HAP-1 (cell line): ENCODE results near the gene LEF1.

Experiments
- DNase-seq, 2 experiments: peaks; one replicate each; pipeline ENCODE4 v3.0.0-alpha.2; 2016 to 2020; ENCODE audit warnings: low spot score in 2 of 2
- H3K27me3 ChIP-seq: fragments of 250-450 bp; sonication (Bioruptor Pico); 2 replicates; pipeline ENCODE4 v1.5.1; 2020; ENCODE audit warnings: low read depth, mild to moderate bottlenecking, moderate library complexity
- H3K36me3 ChIP-seq: fragments of 250-450 bp; sonication (Bioruptor Pico); replicated peaks from 2 replicates; pipeline ENCODE4 v1.5.1; 2020; ENCODE audit warnings: mild to moderate bottlenecking
- H3K4me1 ChIP-seq: fragments of 250-450 bp; sonication (Bioruptor Pico); 2 replicates; pipeline ENCODE4 v1.5.1; 2020; ENCODE audit warnings: mild to moderate bottlenecking
- H3K4me3 ChIP-seq: fragments of 250-450 bp; sonication (Bioruptor Pico); 2 replicates; pipeline ENCODE4 v1.5.1; 2020; ENCODE audit warnings: mild to moderate bottlenecking, moderate library complexity
- H3K9me3 ChIP-seq: fragments of 250-450 bp; sonication (Bioruptor Pico); 2 replicates; pipeline ENCODE4 v1.5.1; 2020; ENCODE audit warnings: mild to moderate bottlenecking, moderate library complexity
- in situ Hi-C: fragments of 300-500 bp; cut with MboI; formaldehyde crosslinking; loops from 3 replicates; pipeline ENCODE4 v1.14.3; 2020; ENCODE audit warnings: low sequenced_read_pairs, inconsistent platforms, mixed read lengths

LEF1 gene

DNA sequence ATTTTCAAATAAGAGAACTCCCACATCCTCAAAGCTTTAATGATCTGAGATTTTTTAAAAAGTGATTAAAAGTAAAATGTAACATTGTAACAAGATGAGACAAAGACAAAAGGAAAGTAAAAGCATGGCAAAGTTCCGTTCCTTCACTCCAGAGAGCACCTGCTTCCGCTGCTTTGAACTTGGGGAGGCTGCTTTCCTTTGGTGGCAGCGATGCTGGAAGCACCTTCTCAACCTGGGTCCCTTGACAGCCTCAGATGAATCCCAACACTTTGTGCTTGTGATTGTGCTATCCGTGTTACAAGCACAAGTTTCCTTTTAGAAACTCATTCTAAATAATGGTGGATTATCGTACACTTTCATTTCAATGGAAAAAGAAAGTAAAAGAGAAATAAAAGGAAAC is 119.3 kb downstream of the LEF1 start:
- in situ Hi-C loops = no loop called here

DNA sequence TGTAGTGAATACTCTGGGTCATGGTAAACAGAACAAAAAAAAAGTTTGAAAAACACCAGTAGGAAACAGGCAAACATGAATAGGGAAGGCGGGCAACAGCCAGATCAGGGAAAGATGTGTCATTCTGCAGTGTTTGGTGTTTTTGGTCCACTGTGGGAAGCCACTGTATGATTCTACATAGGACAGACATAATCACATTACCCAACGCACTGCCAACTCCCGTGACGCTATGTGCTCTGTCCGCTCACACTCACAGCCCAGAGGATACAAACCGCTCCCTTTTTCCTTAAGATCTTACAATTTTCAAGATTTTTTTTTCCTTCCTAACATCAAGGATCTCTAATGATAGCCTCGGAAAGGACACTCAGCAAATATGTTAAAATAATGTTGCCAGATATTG is 119.7 kb downstream of the LEF1 start:
- in situ Hi-C loops = no loop called here
- DNase-seq = no peak
- H3K4me3 ChIP-seq = no peak overlapping the region
- no peaks in the 10 kb centered on the region for H3K9me3 ChIP-seq
- H3K4me1 ChIP-seq = no peaks in the 10 kb centered on the region
- no peaks in the 10 kb centered on the region for H3K27me3 ChIP-seq
- no peaks in the 10 kb centered on the region for H3K36me3 ChIP-seq

More for the DNA sequence above, 119.3 kb downstream of the LEF1 start:
- DNase-seq = no peak
- Histone ChIP-seq H3K27me3 (no peaks in the 10 kb centered on the region), H3K36me3 (no peaks in the 10 kb centered on the region), H3K9me3 (no peaks in the 10 kb centered on the region), H3K4me3 (no peak overlapping the region), H3K4me1 (no peaks in the 10 kb centered on the region)

DNA sequence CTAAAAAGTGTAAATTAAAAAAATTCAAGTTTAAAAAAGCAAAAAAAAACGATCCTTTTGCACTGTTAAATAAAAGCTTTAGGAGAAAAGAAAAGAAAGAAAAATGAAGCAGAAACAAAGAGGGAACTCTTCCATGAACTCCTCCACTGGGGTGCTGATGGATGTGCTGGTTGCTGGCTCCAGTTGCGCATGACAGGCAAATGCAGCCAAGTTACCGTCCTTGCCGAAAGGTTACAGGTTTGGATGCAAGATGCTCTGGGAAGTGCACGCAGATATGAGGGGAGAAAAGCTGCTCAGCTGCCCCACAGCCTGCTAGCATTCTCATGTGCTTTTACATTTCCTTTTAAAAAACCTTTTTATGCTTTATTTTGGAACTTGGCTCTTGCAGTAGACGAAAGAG is 120.6 kb downstream of the LEF1 start:
- Histone ChIP-seq H3K9me3 (no peaks in the 10 kb centered on the region), H3K27me3 (no peaks in the 10 kb centered on the region), H3K4me1 (no peaks in the 10 kb centered on the region), H3K36me3 (no peaks in the 10 kb centered on the region), H3K4me3 (no peak overlapping the region)
- DNase-seq = no peak
- in situ Hi-C loops = no loop called here

DNA sequence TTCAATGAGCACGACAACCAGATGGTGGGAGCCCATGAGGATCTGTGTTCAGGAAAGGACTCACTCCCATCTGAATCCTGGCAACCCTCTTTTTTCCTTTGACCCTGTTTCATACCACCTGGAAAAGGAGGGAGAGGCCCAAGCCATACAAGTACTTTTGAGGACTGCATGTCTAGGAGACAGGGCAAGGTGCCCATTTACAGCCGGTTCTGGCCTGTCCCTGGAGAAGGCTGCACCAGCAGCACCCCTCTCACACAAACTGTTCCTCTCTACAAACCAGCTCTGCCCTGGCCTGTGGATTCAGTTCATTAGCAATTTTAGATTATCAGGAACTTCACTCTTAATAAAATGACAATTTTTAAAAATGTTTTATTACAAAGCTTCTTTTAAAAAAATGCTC is 121.5 kb downstream of the LEF1 start:
- Histone ChIP-seq H3K4me3 (no peak overlapping the region), H3K4me1 (no peaks in the 10 kb centered on the region), H3K9me3 (no peaks in the 10 kb centered on the region), H3K27me3 (no peaks in the 10 kb centered on the region), H3K36me3 (no peaks in the 10 kb centered on the region)
- DNase-seq = no peak
- in situ Hi-C loops = no loop called here

DNA sequence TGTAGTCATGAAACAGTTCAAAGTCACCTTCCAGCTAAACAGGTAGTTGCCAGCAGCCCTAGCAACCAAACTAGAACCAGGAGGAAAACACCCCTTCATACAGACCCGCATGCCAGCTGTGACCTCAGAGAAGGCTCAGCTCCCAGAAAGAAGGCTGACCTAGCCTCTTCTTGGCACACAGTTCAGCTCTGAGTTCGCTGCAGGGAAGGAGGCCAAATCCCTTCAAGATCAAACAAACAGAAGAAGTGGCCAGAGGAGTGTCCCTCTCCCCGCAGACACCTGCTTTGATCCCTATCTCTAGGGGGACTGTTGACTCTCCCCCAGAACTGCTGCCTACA is 123.1 kb downstream of the LEF1 start:
- in situ Hi-C loops = no loop called here
- Histone ChIP-seq H3K4me1 (no peaks in the 10 kb centered on the region), H3K36me3 (no peaks in the 10 kb centered on the region), H3K27me3 (no peaks in the 10 kb centered on the region), H3K4me3 (no peak overlapping the region), H3K9me3 (no peaks in the 10 kb centered on the region)
- DNase-seq = no peak

- Histone ChIP-seq H3K27me3 (no peaks in the 10 kb centered on the region), H3K4me1 (no peaks in the 10 kb centered on the region), H3K4me3 (no peak overlapping the region), H3K9me3 (no peaks in the 10 kb centered on the region), H3K36me3 (no peaks in the 10 kb centered on the region)
- no peak for DNase-seq
- in situ Hi-C loops = no loop called here
Observed at GRCh38 chr4:108044951-108045686, 123.6 kb downstream of the LEF1 start.

DNA sequence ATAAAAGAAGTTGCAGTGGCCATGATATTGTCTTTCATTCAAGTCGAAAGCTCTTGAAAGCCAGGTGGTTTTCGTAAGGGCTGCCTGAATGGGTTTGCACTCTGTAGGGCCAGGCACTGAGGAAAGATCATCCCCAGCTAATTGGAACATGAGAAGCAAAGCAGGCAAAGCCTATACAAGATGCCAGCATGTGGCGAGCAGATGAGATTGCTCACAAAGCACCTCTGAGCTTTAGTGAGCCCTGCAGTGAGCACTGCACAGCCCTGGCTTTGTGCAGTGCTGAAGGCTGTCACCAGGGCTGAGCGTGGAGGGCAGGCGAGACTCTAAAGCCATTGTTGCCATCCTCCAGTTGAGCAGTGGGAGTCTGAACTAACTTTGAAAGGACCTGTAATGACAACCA is 125.2 kb downstream of the LEF1 start:
- Histone ChIP-seq H3K27me3 (no peaks in the 10 kb centered on the region), H3K4me3 (no peak overlapping the region), H3K36me3 (no peaks in the 10 kb centered on the region), H3K9me3 (no peaks in the 10 kb centered on the region), H3K4me1 (no peaks in the 10 kb centered on the region)
- in situ Hi-C loops = no loop called here
- no peak for DNase-seq

DNA sequence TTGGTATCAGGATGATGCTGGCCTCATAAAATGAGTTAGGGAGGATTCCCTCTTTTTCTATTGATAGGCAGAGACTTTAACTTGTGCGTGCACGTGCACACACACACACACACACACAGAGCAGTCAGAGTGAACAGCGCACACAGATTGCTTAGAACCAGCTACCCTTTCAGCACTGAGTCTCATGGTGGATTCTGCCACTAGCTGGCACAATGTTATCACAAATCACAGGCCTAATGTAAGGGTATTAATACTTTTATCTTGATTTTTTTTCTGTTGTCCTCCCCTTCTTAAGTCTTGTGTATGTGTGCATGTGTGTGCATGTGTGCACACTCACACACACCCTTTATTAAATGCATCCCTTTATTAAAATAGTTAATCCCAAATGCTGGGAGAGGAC is 125.8 kb downstream of the LEF1 start:
- H3K36me3 ChIP-seq = no peaks in the 10 kb centered on the region
- H3K4me3 ChIP-seq = no peak overlapping the region
- DNase-seq = no peak
- no peaks in the 10 kb centered on the region for H3K27me3 ChIP-seq
- H3K9me3 ChIP-seq = no peaks in the 10 kb centered on the region
- no peaks in the 10 kb centered on the region for H3K4me1 ChIP-seq
- in situ Hi-C loops = no loop called here

GRCh38 chr4:108037884-108038283 is 130.8 kb downstream of the LEF1 start:
- peaks cover 8% of the 10 kb centered on the region for H3K36me3 ChIP-seq
- H3K4me3 ChIP-seq = no peak overlapping the region
- no peaks in the 10 kb centered on the region for H3K27me3 ChIP-seq
- DNase-seq = no peak
- in situ Hi-C loops = no loop called here
- H3K9me3 ChIP-seq = no peaks in the 10 kb centered on the region
- no peaks in the 10 kb centered on the region for H3K4me1 ChIP-seq

GRCh38 chr4:108036213-108036612 is 132.5 kb downstream of the LEF1 start:
- DNase-seq = no peak
- Histone ChIP-seq H3K27me3 (no peaks in the 10 kb centered on the region), H3K36me3 (peaks cover 11% of the 10 kb centered on the region), H3K9me3 (no peaks in the 10 kb centered on the region), H3K4me1 (no peaks in the 10 kb centered on the region), H3K4me3 (no peak overlapping the region)
- in situ Hi-C loops = no loop called here

GRCh38 chr4:108035691-108036090 is 133.0 kb downstream of the LEF1 start:
- H3K4me1 ChIP-seq = no peaks in the 10 kb centered on the region
- H3K4me3 ChIP-seq = no peak overlapping the region
- H3K9me3 ChIP-seq = no peaks in the 10 kb centered on the region
- in situ Hi-C loops = no loop called here
- H3K36me3 ChIP-seq = peaks cover 11% of the 10 kb centered on the region
- no peaks in the 10 kb centered on the region for H3K27me3 ChIP-seq
- DNase-seq = no peak

DNA sequence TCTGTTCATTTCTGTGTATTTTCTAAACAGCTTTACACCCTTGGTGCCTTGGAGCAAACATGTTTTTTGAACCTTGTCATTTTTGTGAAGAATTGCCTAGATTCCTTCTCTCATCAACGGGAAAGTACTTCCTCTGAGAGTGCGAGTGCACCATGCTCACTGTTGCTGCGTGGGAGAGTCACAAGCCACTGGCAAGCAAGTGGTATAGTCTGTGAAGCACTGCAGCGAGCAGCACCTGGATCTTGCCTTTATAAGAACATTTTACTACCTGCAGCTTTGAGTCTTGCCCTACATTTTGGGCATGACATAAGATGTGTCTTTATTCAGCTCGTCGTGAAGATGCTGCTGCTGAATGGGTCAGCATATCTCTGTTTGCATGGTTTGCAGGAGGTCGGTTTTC is 134.2 kb downstream of the LEF1 start:
- DNase-seq = no peak
- H3K4me3 ChIP-seq = no peak overlapping the region
- H3K4me1 ChIP-seq = no peaks in the 10 kb centered on the region
- H3K27me3 ChIP-seq = no peaks in the 10 kb centered on the region
- no peaks in the 10 kb centered on the region for H3K9me3 ChIP-seq
- peaks cover 11% of the 10 kb centered on the region for H3K36me3 ChIP-seq
- in situ Hi-C loops = no loop called here

DNA sequence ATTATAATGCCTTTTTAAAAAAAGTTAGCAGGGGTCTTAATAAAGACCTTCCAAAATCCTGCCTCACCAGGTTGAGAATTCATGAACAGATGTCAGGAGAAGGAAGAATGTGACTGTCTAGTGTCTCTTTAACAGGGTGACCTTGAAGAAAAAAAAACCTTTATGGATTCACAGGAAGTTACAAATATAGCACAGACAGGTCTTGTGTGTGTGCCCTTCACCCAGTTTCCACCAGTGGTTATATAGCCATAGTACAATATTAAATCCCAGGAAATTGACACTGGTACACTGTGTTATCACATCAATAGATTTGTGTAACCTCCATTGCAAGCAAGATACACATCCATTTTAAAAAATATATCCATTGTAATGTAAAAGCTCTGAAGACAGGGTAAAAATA is 135.4 kb downstream of the LEF1 start:
- no peaks in the 10 kb centered on the region for H3K4me1 ChIP-seq
- H3K9me3 ChIP-seq = no peaks in the 10 kb centered on the region
- in situ Hi-C loops = no loop called here
- H3K4me3 ChIP-seq = no peak overlapping the region
- no peaks in the 10 kb centered on the region for H3K27me3 ChIP-seq
- no peak for DNase-seq
- peaks cover 11% of the 10 kb centered on the region for H3K36me3 ChIP-seq

- H3K4me1 ChIP-seq = no peaks in the 10 kb centered on the region
- no peaks in the 10 kb centered on the region for H3K9me3 ChIP-seq
- no peaks in the 10 kb centered on the region for H3K27me3 ChIP-seq
- in situ Hi-C loops = no loop called here
- DNase-seq = no peak
- H3K4me3 ChIP-seq = no peak overlapping the region
- H3K36me3 ChIP-seq = peaks cover 22% of the 10 kb centered on the region
Observed at GRCh38 chr4:108031427-108032083, 137.2 kb downstream of the LEF1 start.

GRCh38 chr4:108030332-108030731 is 138.4 kb downstream of the LEF1 start:
- Histone ChIP-seq H3K36me3 (peaks cover 26% of the 10 kb centered on the region), H3K4me1 (no peaks in the 10 kb centered on the region), H3K27me3 (no peaks in the 10 kb centered on the region), H3K4me3 (no peak overlapping the region), H3K9me3 (no peaks in the 10 kb centered on the region)
- in situ Hi-C loops = no loop called here
- DNase-seq = peak; percentile 13 to 41
